Prostate gland (tissue), 2 donors: ENCODE measurements around the gene PRRT1.

Experiments
- CTCF ChIP-seq, 4 experiments: fragments of 200-600 bp in 2 of 4; fragments of 450-650 bp in 2 of 4; sonication (generic) in 2 of 4; IDR thresholded peaks; 1 replicate in 3 of 4; 2 replicates in 1 of 4; pipeline ENCODE4 v1.5.1; 2016 to 2019; ENCODE audit warnings: antibody characterized with exemption in 4 of 4, mild to moderate bottlenecking in 2 of 4, moderate library complexity in 2 of 4
- POLR2A ChIP-seq: fragments of 450-650 bp; IDR thresholded peaks from one replicate; pipeline ENCODE4 v1.6.1; 2016; ENCODE audit warnings: antibody characterized with exemption, mild to moderate bottlenecking
- POLR2AphosphoS5 ChIP-seq: sonication (generic); formaldehyde crosslinking; IDR thresholded peaks from one replicate; pipeline ENCODE4 v1.6.1; 2017; ENCODE audit warnings: antibody characterized with exemption

- TF ChIP-seq CTCF (IDR thresholded peaks at IDR 0.05) (no peak), POLR2A (no peak), POLR2AphosphoS5 (no peak)
Measured at GRCh38 chr6:32175322-32175710, 23.6 kb upstream of the PRRT1 start.
